ENCODE results near the gene FAM83D. TPM values are rescaled to one million over a fixed set of nuclear protein-coding genes. Genes with fewer than 3 reads are reported as not detected.

Gene FAM83D
- total RNA-seq, 2 experiments from 2014 or later = 1.8 to 1.9 TPM

DNA sequence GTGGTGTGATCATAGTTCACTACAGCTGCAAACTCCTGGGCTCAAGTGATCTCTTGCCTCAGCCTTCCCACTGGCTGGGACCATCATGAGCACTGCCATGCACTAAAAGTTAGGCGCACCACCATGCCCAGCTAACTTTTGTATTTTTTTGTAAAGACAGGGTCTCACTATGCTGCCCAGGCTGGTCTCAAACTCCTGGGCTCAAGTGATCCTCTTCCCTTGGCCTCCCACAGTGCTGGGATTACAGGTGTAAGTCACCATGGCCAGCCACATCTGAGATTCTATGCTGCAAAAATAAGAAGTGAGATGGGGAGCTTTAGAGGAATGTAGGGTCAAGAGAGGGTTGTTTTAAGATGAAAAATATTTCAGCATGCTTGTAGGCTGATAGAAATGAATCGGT, 1.5 kb upstream of the FAM83D start:
- CTCF ChIA-PET = no interaction called here

DNA sequence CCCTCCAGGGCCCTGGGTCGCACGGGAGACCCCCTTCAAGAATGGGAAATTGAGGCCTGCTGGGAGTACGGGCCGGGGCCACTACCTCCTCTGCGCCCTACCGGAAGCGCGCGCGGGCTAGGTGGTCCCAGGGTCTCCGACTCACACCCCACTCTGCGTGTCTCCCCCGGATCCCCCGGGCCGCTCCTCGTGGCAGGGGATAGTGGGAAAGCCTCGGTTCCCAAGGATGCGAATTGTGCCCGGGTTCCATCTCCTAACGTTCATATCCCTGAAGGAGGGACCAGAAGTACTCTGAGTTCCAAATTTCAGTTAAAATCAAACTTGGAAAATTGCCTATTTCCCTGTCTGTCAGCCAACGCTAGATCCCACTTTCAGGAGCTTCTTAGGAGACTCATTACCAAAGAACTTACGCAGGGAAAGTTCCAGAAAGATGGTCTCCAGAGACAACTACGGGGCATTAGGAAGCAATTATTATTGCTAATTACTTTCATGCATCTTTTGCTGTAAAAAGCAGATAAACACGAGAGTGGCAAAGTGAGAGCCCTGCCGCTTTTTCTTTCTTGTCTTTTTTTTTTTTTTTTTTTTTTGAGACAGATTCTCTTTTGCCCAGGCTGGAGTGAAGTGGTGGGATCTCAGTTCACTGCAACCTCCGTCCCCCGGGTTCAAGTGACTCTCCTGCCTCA, 858 bp downstream of the FAM83D start:
- Mint-ChIP-seq H3K9me3 (no peaks in the 10 kb centered on the region), H3K36me3 (ENCODE audit: low read depth) (peaks cover 12% of the 10 kb centered on the region), H3K27ac (peak overlapping the region; percentile 39), H3K27me3 (no peaks in the 10 kb centered on the region), H3K4me3 (peak overlapping the region; percentile 90), H3K4me1 (ENCODE audit: low read depth) (peaks cover 31% of the 10 kb centered on the region)
- no peak for ATAC-seq (ENCODE audit: poor library complexity)
- H3K27me3 ChIP-seq (ENCODE audit: control insufficient read depth in 1 of 2, insufficient read depth in 2 of 2, low read length in 2 of 2) = no peaks in the 10 kb centered on the region
- TF ChIP-seq, protein P1, sequence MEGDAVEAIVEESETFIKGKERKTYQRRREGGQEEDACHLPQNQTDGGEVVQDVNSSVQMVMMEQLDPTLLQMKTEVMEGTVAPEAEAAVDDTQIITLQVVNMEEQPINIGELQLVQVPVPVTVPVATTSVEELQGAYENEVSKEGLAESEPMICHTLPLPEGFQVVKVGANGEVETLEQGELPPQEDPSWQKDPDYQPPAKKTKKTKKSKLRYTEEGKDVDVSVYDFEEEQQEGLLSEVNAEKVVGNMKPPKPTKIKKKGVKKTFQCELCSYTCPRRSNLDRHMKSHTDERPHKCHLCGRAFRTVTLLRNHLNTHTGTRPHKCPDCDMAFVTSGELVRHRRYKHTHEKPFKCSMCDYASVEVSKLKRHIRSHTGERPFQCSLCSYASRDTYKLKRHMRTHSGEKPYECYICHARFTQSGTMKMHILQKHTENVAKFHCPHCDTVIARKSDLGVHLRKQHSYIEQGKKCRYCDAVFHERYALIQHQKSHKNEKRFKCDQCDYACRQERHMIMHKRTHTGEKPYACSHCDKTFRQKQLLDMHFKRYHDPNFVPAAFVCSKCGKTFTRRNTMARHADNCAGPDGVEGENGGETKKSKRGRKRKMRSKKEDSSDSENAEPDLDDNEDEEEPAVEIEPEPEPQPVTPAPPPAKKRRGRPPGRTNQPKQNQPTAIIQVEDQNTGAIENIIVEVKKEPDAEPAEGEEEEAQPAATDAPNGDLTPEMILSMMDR (IDR thresholded peaks at IDR 0.05) = no peak
- H3K36me3 ChIP-seq (ENCODE audit: insufficient read depth, low read length) = no peaks in the 10 kb centered on the region
- POLR2A ChIA-PET = interaction anchor here (1.0 to 3.2 kb wide), 3 partner anchors 26 to 178 kb away, joined by 3 to 38 read pairs (median 3); partner anchors contain the start of genes ACTR5 and DHX35
- H3K4me3 ChIP-seq (ENCODE audit: low read length) = peak overlapping the region; percentile 74
- CTCF ChIA-PET = interaction anchor here (1.0 to 1.5 kb wide), 4 partner anchors 10 to 492 kb away, joined by 3 to 25 read pairs (median 4); partner anchors contain the start of genes DHX35 and SNHG17
- intact Hi-C loops (cut with DNase I, micrococcal nuclease) = loop anchor here (1.0 to 2.0 kb wide), 3 partner anchors 35 to 178 kb away; partner anchors contain the start of genes DHX35 (in 2 of the 2) and ACTR5 (in 1 of the 2)
- H3K4me1 ChIP-seq (ENCODE audit: insufficient read depth, low read length) = peaks cover 37% of the 10 kb centered on the region
- H3K9me3 ChIP-seq (ENCODE audit: control insufficient read depth in 1 of 2, insufficient read depth in 1 of 2, low read length in 2 of 2) = no peaks in the 10 kb centered on the region
- H3K27ac ChIP-seq (ENCODE audit: low read depth in 1 of 2, low read length in 2 of 2) = peak overlapping the region in 1 of 2 donors; percentile 7
- no peak for DNase-seq

More for the DNA sequence above, 1.5 kb upstream of the FAM83D start:
- ATAC-seq (ENCODE audit: poor library complexity) = no peak
- Histone ChIP-seq H3K4me1 (ENCODE audit: insufficient read depth, low read length) (peaks cover 30% of the 10 kb centered on the region), H3K4me3 (ENCODE audit: low read length) (no peak overlapping the region), H3K36me3 (ENCODE audit: insufficient read depth, low read length) (peaks cover 13% of the 10 kb centered on the region), H3K27ac (ENCODE audit: low read depth in 1 of 2, low read length in 2 of 2) (no peak overlapping the region), H3K9me3 (ENCODE audit: control insufficient read depth in 1 of 2, insufficient read depth in 1 of 2, low read length in 2 of 2) (no peaks in the 10 kb centered on the region), H3K27me3 (ENCODE audit: control insufficient read depth in 1 of 2, insufficient read depth in 2 of 2, low read length in 2 of 2) (no peaks in the 10 kb centered on the region)
- no peaks in the 10 kb centered on the region for H3K9me3 Mint-ChIP-seq
- DNase-seq = no peak
- H3K4me1 Mint-ChIP-seq (ENCODE audit: low read depth) = peaks cover 26% of the 10 kb centered on the region
- peak overlapping the region; percentile 76 for H3K27ac Mint-ChIP-seq
- POLR2A ChIA-PET = no interaction called here
- peaks cover 27% of the 10 kb centered on the region for H3K36me3 Mint-ChIP-seq (ENCODE audit: low read depth)
- TF ChIP-seq, protein P1 (IDR thresholded peaks at IDR 0.05) = no peak
- H3K27me3 Mint-ChIP-seq = no peaks in the 10 kb centered on the region
- intact Hi-C loops (cut with DNase I, micrococcal nuclease) = no loop called here
- H3K4me3 Mint-ChIP-seq = peak overlapping the region; percentile 90

DNA sequence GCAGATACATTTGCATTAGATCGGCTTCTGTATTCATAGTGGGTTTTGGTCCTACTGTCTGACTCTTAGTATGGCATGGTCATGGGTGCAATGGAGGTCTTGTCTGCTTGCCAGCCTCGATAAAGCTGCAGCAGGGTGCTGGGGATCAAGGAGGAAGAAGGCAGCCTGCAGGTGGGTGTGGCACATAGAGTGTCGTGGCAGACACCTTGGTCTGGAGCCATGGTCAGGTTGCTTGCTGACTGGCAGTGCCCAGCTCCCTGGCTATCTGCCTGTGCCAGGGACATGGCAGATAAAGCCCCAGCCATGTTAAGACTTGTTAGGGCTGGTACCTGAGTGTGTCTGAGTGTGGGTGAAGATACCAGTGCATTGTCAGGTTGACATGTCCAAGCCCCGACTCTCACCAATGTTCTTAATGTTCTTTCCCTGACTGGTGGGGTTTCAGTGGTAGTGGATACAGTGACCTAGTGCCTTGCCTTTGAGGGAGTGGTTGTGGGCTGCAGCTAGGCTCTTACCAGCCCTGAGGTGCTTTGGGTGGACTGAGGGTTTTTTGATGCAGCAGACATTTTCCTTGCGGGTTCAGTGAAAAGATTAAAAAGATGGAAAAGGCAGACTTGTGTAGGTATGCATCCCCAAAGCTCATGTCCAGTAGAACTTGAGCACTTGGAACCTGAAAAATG, 1.8 kb downstream of the FAM83D start:
- ChIA-PET POLR2A (interaction anchor here (3.2 kb wide), 1 partner anchor 34 kb away, joined by 38 read pairs; the partner anchor contains the start of gene DHX35), CTCF (interaction anchor here (0.7 kb wide), 1 partner anchor 17 kb away, joined by 4 read pairs; no protein-coding TSS in a partner anchor)
- TF ChIP-seq, protein P1 (IDR thresholded peaks at IDR 0.05) = no peak
- DNase-seq (no peak), ATAC-seq (ENCODE audit: poor library complexity) (no peak)
- peak overlapping the region; percentile 85 for H3K4me3 Mint-ChIP-seq
- no peaks in the 10 kb centered on the region for H3K27me3 Mint-ChIP-seq
- peaks cover 37% of the 10 kb centered on the region for H3K4me1 ChIP-seq (ENCODE audit: insufficient read depth, low read length)
- H3K27ac Mint-ChIP-seq = no peak overlapping the region
- intact Hi-C loops (cut with DNase I, micrococcal nuclease) = loop anchor here in 1 of 2 experiments (2.0 kb wide), 2 partner anchors 121 to 179 kb away; partner anchors contain the start of gene ACTR5
- H3K36me3 Mint-ChIP-seq (ENCODE audit: low read depth) = peaks cover 10% of the 10 kb centered on the region
- no peaks in the 10 kb centered on the region for H3K36me3 ChIP-seq (ENCODE audit: insufficient read depth, low read length)
- H3K27ac ChIP-seq (ENCODE audit: low read depth in 1 of 2, low read length in 2 of 2) = no peak overlapping the region
- H3K9me3 Mint-ChIP-seq = no peaks in the 10 kb centered on the region
- peaks cover 31% of the 10 kb centered on the region for H3K4me1 Mint-ChIP-seq (ENCODE audit: low read depth)
- no peaks in the 10 kb centered on the region for H3K27me3 ChIP-seq (ENCODE audit: control insufficient read depth in 1 of 2, insufficient read depth in 2 of 2, low read length in 2 of 2)
- H3K4me3 ChIP-seq (ENCODE audit: low read length) = no peak overlapping the region
- no peaks in the 10 kb centered on the region for H3K9me3 ChIP-seq (ENCODE audit: control insufficient read depth in 1 of 2, insufficient read depth in 1 of 2, low read length in 2 of 2)
